ENCODE results near the gene IQSEC1. TPM values are rescaled to one million over a fixed set of nuclear protein-coding genes. Genes with fewer than 3 reads are reported as not detected.

The IQSEC1 gene
- total and polyA plus RNA-seq, 2 donors (not counting 3 experiments of a cell fraction or from before 2014, with no cell fraction given) = 5.2 to 18.0 TPM

- POLR2A ChIA-PET = no interaction called here
- CTCF ChIA-PET = no interaction called here
Measured at GRCh38 chr3:13085081-13085845, 12.0 kb upstream of the IQSEC1 start.

GRCh38 chr3:13083898-13084297 lies 10.7 kb upstream of the IQSEC1 start:
- POLR2A ChIA-PET = no interaction called here
- no peaks in the 10 kb centered on the region for H3K9me3 ChIP-seq (replicated peaks; ENCODE audit: control insufficient read depth, insufficient read depth, low read length)
- H3K4me3 ChIP-seq (replicated peaks in 1 of 3; ENCODE audit: insufficient read depth in 1 of 3, low read depth in 1 of 3, low read length in 3 of 3) = no peak overlapping the region
- H3K27ac ChIP-seq (ENCODE audit: insufficient read depth, low read depth, low read length) = no peak overlapping the region
- DNase-seq (ENCODE audit: low read depth, low spot score) (no peak), FAIRE-seq (no peak)
- intact Hi-C loops (cut with micrococcal nuclease) = no loop called here
- no peaks in the 10 kb centered on the region for H3K4me1 ChIP-seq (ENCODE audit: control insufficient read depth, extremely low read depth, insufficient read depth, low read length)
- H3K4me2 ChIP-seq (ENCODE audit: insufficient read depth, low read length) = no peak overlapping the region
- no peaks in the 10 kb centered on the region for H3K27me3 ChIP-seq (ENCODE audit: control insufficient read depth in 2 of 2, insufficient read depth in 2 of 2, low read length in 2 of 2)
- H4K20me1 ChIP-seq (replicated peaks; ENCODE audit: control insufficient read depth, extremely low read depth, insufficient read depth, low read length) = no peaks in the 10 kb centered on the region
- no peak overlapping the region for H3K9ac ChIP-seq (replicated peaks; ENCODE audit: extremely low read depth, insufficient read depth, low read length)
- dilution Hi-C loops (cut with MboI; ENCODE audit: extremely low pct_ligation_motif_present, low sequenced_read_pairs) = loop anchor here (25.0 kb wide), 1 partner anchor 378 kb away; no protein-coding TSS in a partner anchor
- CTCF ChIA-PET = interaction anchor here (4.2 kb wide), 1 partner anchor 8 kb away, joined by 37 read pairs; no protein-coding TSS in a partner anchor
- no peak for TF ChIP-seq POLR2AphosphoS5 (IDR thresholded peaks at IDR 0.05; ENCODE audit: insufficient read depth, low read depth, low read length)
- no peak for TF ChIP-seq POLR2A (IDR thresholded peaks at IDR 0.05; ENCODE audit: low read depth, low read length)
- no peak overlapping the region for H2AFZ ChIP-seq (ENCODE audit: low read depth, low read length)
- no peaks in the 10 kb centered on the region for H3K36me3 ChIP-seq (ENCODE audit: control insufficient read depth in 2 of 2, extremely low read depth in 1 of 2, insufficient read depth in 2 of 2, low read length in 2 of 2)
- H3K9me1 ChIP-seq (replicated peaks; ENCODE audit: control insufficient read depth, extremely low read depth, insufficient read depth, low read length) = no peaks in the 10 kb centered on the region
- H3K79me2 ChIP-seq (ENCODE audit: control insufficient read depth, insufficient read depth, low read length) = no peaks in the 10 kb centered on the region
- no TSS peak for BruUV-seq (replicated peaks)

More at GRCh38 chr3:13085081-13085845, 12.0 kb upstream of the IQSEC1 start:
- no peaks in the 10 kb centered on the region for H3K9me1 ChIP-seq (replicated peaks; ENCODE audit: control insufficient read depth, extremely low read depth, insufficient read depth, low read length)
- H3K36me3 ChIP-seq (ENCODE audit: control insufficient read depth in 2 of 2, extremely low read depth in 1 of 2, insufficient read depth in 2 of 2, low read length in 2 of 2) = no peaks in the 10 kb centered on the region
- no peaks in the 10 kb centered on the region for H3K9me3 ChIP-seq (replicated peaks; ENCODE audit: control insufficient read depth, insufficient read depth, low read length)
- H3K27ac ChIP-seq (ENCODE audit: insufficient read depth, low read depth, low read length) = no peak overlapping the region
- dilution Hi-C loops (cut with MboI; ENCODE audit: extremely low pct_ligation_motif_present, low sequenced_read_pairs) = loop anchor here (25.0 kb wide), 1 partner anchor 377 kb away; no protein-coding TSS in a partner anchor
- FAIRE-seq (no peak), DNase-seq (ENCODE audit: low read depth, low spot score) (no peak)
- no peaks in the 10 kb centered on the region for H3K27me3 ChIP-seq (ENCODE audit: control insufficient read depth in 2 of 2, insufficient read depth in 2 of 2, low read length in 2 of 2)
- no peak overlapping the region for H3K4me2 ChIP-seq (ENCODE audit: insufficient read depth, low read length)
- no peaks in the 10 kb centered on the region for H3K79me2 ChIP-seq (ENCODE audit: control insufficient read depth, insufficient read depth, low read length)
- intact Hi-C loops (cut with micrococcal nuclease) = no loop called here
- no peak overlapping the region for H2AFZ ChIP-seq (ENCODE audit: low read depth, low read length)
- H3K4me3 ChIP-seq (replicated peaks in 1 of 3; ENCODE audit: insufficient read depth in 1 of 3, low read depth in 1 of 3, low read length in 3 of 3) = no peak overlapping the region
- H4K20me1 ChIP-seq (replicated peaks; ENCODE audit: control insufficient read depth, extremely low read depth, insufficient read depth, low read length) = no peaks in the 10 kb centered on the region
- TF ChIP-seq POLR2AphosphoS5 (IDR thresholded peaks at IDR 0.05; ENCODE audit: insufficient read depth, low read depth, low read length) = no peak
- H3K4me1 ChIP-seq (ENCODE audit: control insufficient read depth, extremely low read depth, insufficient read depth, low read length) = no peaks in the 10 kb centered on the region
- H3K9ac ChIP-seq (replicated peaks; ENCODE audit: extremely low read depth, insufficient read depth, low read length) = no peak overlapping the region
- BruUV-seq (replicated peaks) = no TSS peak
